GM10266 (cell line): Measurements from ENCODE around the gene FAM20C.

Source experiments
- DNase-seq: peaks from one replicate; pipeline ENCODE4 v3.0.0; 2012; ENCODE audit errors: extremely low spot score
- TF ChIP-seq, protein P1 (sequence below): IDR thresholded peaks from 2 replicates; pipeline ENCODE4 v1.5.1; 2012; ENCODE audit warnings: mild to moderate bottlenecking, low read depth; ENCODE audit not compliant: control insufficient read depth, insufficient read depth; ENCODE audit errors: missing control alignments

Gene FAM20C

DNA sequence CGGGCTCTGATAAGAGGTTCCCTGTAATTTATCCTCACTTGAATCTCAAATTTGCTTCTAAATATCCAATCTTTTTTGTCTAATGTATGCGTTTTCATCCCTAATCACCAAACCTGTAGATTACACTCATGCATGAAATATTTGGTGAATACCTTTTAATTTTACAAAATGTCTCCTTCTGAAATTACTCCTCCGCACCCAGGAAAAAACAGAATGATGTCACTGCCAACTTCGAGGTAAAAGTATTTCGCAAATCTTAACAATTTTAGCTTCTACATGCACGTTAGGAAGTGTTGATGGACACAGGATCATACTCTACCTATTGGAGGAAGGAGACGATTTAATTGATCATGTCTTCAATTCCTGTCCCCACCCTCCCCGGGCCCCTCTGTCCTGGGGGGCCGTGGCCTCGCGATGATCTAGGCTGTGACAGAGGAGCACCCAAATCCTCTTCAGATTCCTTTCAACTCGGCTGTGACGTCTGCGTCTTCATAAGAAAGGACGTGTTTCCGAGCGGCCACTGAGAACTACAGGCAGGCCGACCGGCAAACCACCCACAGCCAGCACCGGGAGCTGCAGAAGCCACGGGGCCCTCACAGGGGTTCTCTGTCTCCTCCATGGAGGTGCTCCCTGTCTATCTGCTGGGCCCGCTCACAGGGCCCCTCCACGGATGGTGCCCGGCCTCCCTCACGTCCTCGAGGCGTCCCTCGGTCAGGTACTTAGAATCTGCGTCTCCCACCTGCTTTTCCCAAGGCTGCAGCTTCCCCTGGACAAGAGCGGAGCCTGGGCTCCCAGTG, 8.7 kb upstream of the FAM20C start:
- TF ChIP-seq, protein P1, sequence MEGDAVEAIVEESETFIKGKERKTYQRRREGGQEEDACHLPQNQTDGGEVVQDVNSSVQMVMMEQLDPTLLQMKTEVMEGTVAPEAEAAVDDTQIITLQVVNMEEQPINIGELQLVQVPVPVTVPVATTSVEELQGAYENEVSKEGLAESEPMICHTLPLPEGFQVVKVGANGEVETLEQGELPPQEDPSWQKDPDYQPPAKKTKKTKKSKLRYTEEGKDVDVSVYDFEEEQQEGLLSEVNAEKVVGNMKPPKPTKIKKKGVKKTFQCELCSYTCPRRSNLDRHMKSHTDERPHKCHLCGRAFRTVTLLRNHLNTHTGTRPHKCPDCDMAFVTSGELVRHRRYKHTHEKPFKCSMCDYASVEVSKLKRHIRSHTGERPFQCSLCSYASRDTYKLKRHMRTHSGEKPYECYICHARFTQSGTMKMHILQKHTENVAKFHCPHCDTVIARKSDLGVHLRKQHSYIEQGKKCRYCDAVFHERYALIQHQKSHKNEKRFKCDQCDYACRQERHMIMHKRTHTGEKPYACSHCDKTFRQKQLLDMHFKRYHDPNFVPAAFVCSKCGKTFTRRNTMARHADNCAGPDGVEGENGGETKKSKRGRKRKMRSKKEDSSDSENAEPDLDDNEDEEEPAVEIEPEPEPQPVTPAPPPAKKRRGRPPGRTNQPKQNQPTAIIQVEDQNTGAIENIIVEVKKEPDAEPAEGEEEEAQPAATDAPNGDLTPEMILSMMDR: no peak
- DNase-seq: no peak

DNA sequence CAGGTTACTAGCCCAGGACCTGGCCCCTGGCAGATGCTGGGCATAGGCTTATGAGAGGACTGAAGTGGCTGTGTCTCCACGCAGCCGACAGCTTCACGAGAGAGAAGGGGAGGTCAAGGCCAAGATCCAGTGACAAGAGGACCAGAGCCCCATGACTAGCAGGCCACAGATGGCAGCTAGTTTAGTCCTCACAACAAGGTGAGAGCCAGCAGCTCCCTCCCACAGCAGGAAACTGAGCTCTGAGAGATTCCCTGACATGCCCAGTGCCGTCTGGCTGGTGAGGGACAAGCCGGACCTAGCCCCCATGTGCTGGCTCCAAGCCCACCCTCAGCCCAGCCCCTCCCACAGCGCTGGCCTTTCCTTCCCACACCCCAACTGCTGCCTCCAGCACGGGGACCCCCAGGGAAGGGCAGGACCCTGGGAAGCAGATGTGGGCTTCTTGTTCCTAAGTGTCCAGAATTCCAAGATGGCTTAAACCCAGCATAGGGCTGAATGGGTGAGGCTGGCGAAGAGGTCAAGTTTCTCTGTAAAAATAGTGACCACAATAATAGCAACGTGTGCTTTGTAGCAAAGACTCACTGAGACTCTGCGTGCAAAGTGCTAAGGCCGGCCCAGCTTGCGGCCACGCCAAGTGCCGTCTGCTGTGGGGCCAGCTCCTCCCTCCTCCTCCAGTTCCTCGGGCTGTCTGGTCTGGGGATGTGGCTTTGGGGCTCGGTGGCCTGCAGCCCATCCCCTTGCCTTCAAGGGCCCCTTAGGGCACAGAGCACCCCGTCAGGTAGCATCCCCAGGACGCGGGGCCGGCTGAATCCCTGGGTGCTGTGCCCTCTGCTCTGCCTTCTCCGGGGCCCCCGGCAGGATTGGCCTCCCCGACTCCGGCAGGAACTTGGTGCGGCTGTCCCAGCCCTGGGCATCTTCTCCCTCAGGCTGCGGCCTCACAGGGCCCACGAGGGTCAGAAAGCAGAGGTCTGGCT, 7.8 kb upstream of the FAM20C start:
- TF ChIP-seq, protein P1: no peak
- DNase-seq: no peak

DNA sequence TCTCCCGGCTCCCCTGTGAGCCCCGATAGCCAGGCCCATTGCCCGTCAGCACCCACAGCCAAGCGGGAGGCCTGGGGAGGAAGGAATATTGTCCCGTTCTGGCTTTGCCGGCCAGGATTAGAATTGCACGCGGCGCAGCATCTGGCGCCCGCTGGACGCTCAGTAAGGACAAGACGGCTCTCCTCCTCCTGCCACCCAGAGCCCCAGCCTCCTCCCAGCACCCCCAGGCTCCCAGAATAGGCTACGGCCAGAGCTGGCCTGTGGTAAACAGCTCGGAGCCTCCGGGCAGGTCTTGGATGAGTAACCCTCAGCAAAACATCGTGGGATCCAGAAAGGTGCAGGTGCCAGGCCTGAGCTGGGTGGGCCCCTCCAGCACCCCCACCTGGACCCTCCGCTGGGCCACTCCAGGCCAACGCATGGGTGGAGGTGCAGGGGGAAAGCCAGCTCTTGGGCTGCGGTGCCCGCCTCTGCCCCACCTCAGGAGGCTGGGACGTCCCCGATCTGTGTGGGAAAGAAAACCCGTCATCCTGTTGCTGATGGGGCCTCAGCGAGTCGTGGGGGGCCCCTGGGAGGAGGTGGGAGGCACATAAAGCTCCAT, 5.8 kb upstream of the FAM20C start:
- TF ChIP-seq, protein P1: no peak
- DNase-seq: no peak

DNA sequence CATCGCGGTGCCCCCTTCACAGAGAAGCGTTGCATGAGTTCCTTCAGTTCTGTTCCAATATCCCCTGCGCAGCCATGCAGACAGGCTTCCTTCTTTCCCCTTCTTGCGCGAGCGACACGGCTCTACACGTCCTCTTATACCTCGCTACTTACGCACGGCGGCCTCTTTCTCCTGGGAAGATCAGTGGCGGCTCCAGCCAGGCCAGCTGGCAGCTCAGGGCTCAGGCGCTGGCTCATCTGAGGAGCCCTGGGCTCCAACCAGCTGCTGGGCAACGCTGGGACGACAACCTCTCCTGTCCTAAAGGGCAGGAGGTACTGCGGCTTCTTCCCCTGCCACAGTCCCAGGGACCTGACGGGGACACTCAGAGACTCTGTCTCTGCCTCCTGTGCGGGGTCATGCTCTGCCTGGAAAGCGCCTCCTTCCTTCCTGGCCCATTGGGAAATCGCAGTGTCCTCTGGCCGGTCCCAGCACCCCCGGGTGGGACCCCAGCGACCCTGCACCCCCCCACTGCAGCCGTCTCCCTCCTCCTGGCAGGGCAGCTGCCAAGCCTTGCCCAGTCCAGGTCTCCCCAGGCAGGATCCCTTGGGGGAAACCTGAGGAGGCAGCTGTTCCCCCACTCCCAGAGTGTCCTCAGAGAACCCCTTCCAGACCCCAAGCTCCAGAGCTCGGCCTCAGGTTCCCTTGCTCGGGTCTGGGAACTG, 5.0 kb upstream of the FAM20C start:
- TF ChIP-seq, protein P1: no peak
- no peak for DNase-seq

DNA sequence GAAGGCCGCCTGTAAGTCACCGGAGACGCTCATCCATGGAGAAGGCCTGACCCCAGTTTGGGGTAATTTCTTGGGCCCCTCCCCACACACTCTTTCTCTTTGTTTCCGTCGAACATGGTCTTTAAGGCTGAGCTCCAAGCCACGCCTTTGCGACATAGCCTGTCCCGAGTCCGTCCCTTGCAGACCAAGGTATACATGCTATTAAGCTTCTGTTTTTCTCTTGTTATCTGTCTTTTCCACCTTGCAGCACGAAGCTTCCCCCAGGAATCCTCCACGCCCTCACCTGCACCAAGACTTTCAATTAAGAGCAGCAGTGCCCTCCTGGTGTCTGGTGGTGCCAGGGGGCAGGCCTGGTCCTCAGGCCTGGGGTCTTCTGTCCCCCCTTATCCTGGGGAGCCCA, 4.2 kb upstream of the FAM20C start:
- DNase-seq: no peak
- TF ChIP-seq, protein P1: no peak

DNA sequence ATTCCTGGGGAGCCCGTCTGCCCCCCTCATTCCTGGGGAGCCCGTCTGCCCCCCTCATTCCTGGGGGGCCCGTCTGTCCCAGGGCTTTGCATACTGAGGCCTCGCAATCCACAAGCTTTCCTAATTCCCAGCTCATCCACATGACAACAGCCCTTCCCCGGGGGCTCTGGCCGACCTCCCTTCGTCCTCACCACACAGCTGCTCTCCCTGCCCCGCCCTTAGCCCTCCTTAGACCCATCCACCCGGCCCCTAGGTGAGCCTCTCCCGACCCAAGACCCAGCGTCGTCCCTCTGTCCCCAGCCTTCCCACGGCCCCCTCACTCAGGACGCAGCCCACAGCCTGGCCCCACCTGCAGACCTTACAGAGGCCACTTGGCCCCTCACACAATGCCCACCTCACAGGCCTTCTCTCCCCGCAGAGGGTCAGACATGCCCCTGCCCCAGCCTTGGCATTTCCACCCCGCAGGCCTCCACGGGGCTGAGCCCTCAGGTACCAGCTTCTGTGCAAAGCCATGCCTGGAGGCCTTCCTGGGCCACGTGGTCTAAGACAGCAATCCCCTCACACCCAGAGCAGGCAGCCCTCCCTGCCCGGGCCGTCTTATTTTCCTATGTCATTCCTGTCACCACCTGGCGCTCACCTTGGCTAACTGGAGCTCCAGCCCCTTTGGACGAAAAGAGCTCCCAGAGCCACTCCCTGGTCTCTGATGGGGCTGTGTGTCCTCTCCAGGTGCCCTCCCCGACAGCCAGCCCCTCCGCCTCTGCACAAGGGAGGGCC, 3.5 kb upstream of the FAM20C start:
- no peak for DNase-seq
- TF ChIP-seq, protein P1: no peak
